GM18520 (cell line): ENCODE results near the gene LAPTM4A.

Experiments
- ATAC-seq: cut with Tn5 transposase; IDR thresholded peaks from one replicate; pipeline ENCODE4 v1.9.1; 2021; ENCODE audit not compliant: unreplicated experiment

The LAPTM4A gene

GRCh38 chr2:19989342-19989666 is 62.1 kb downstream of the LAPTM4A start:
- no peak for ATAC-seq

GRCh38 chr2:19988600-19988999 is 62.8 kb downstream of the LAPTM4A start:
- no peak for ATAC-seq

- ATAC-seq = peak; percentile 83
Measured at GRCh38 chr2:19987936-19988335, 63.5 kb downstream of the LAPTM4A start.
